ENCODE measurements around the gene LCN12.

Gene LCN12

GRCh38 chr9:136983167-136983566 is 31.1 kb downstream of the LCN12 start:
- no peak for TF ChIP-seq CTCF (IDR thresholded peaks at IDR 0.05; ENCODE audit: low read depth, low read length)
- H3K4me3 ChIP-seq (replicated peaks in 1 of 2; ENCODE audit: low read depth in 2 of 2, low read length in 2 of 2), result no peak overlapping the region
- no peak for DNase-seq (ENCODE audit: low read depth in 2 of 2)

- no peak for DNase-seq (ENCODE audit: low read depth in 2 of 2)
- H3K4me3 ChIP-seq (replicated peaks in 1 of 2; ENCODE audit: low read depth in 2 of 2, low read length in 2 of 2), result no peak overlapping the region
Observed at GRCh38 chr9:136983656-136984314, 31.7 kb downstream of the LCN12 start.

GRCh38 chr9:136984464-136985026 is 32.5 kb downstream of the LCN12 start:
- DNase-seq (ENCODE audit: low read depth in 2 of 2), result no peak
- no peak overlapping the region for H3K4me3 ChIP-seq (replicated peaks in 1 of 2; ENCODE audit: low read depth in 2 of 2, low read length in 2 of 2)
- TF ChIP-seq CTCF (IDR thresholded peaks at IDR 0.05; ENCODE audit: low read depth, low read length), result no peak

More at GRCh38 chr9:136983656-136984314, 31.7 kb downstream of the LCN12 start:
- TF ChIP-seq CTCF (IDR thresholded peaks at IDR 0.05; ENCODE audit: low read depth, low read length), result no peak

- TF ChIP-seq CTCF (IDR thresholded peaks at IDR 0.05; ENCODE audit: low read depth, low read length), result no peak
- no peak overlapping the region for H3K4me3 ChIP-seq (replicated peaks in 1 of 2; ENCODE audit: low read depth in 2 of 2, low read length in 2 of 2)
- no peak for DNase-seq (ENCODE audit: low read depth in 2 of 2)
Observed at GRCh38 chr9:136985027-136985602, 33.0 kb downstream of the LCN12 start.

- no peak for TF ChIP-seq CTCF (IDR thresholded peaks at IDR 0.05; ENCODE audit: low read depth, low read length)
- DNase-seq (ENCODE audit: low read depth in 2 of 2), result no peak
Observed at GRCh38 chr9:136985853-136986252, 33.8 kb downstream of the LCN12 start.

GRCh38 chr9:136988872-136989271 is 36.8 kb downstream of the LCN12 start:
- no peak for DNase-seq (ENCODE audit: low read depth in 2 of 2)
- H3K4me3 ChIP-seq (replicated peaks in 1 of 2; ENCODE audit: low read depth in 2 of 2, low read length in 2 of 2), result no peak overlapping the region
- no peak for TF ChIP-seq CTCF (IDR thresholded peaks at IDR 0.05; ENCODE audit: low read depth, low read length)

More at GRCh38 chr9:136985853-136986252, 33.8 kb downstream of the LCN12 start:
- H3K4me3 ChIP-seq (replicated peaks in 1 of 2; ENCODE audit: low read depth in 2 of 2, low read length in 2 of 2), result no peak overlapping the region
